GM19395 (cell line): ENCODE measurements around the gene NIPBL.
"Not testable (repeated sequence)": the region's sequence is repeated elsewhere in the genome, so short reads cannot be mapped to it uniquely, and the experiment has no call there.

Source experiments
- ATAC-seq: cut with Tn5 transposase; IDR thresholded peaks from one replicate; pipeline ENCODE4 v1.9.1; 2021; ENCODE audit warnings: mild to moderate bottlenecking, moderate library complexity; ENCODE audit not compliant: unreplicated experiment

Gene NIPBL

GRCh38 chr5:36945687-36946086, 69.1 kb downstream of the NIPBL start:
- ATAC-seq: no peak

GRCh38 chr5:36946101-36946500, 69.5 kb downstream of the NIPBL start:
- no peak for ATAC-seq

GRCh38 chr5:36948041-36948440, 71.5 kb downstream of the NIPBL start:
- no peak for ATAC-seq

GRCh38 chr5:36948650-36949049, 72.1 kb downstream of the NIPBL start:
- ATAC-seq: no peak

GRCh38 chr5:36949593-36949992, 73.0 kb downstream of the NIPBL start:
- no peak for ATAC-seq

GRCh38 chr5:36950586-36951457, 74.3 kb downstream of the NIPBL start:
- ATAC-seq: no peak

- ATAC-seq: no peak
These were observed 76.5 kb downstream of the NIPBL start for GRCh38 chr5:36953043-36953442.

- no peak for ATAC-seq
These were observed 81.5 kb downstream of the NIPBL start for GRCh38 chr5:36957953-36958537.

- no peak for ATAC-seq
These were observed 82.0 kb downstream of the NIPBL start for GRCh38 chr5:36958612-36959011.

GRCh38 chr5:36965179-36965578, 88.6 kb downstream of the NIPBL start:
- no peak for ATAC-seq

GRCh38 chr5:36969700-36970395, 93.3 kb downstream of the NIPBL start:
- no peak for ATAC-seq

- ATAC-seq: no peak
These were observed 101.6 kb downstream of the NIPBL start for GRCh38 chr5:36978196-36978595.

GRCh38 chr5:36982146-36982545, 105.6 kb downstream of the NIPBL start:
- no peak for ATAC-seq

- ATAC-seq: no peak
These were observed 108.8 kb downstream of the NIPBL start for GRCh38 chr5:36985387-36985786.

GRCh38 chr5:36988396-36988795, 111.8 kb downstream of the NIPBL start:
- no peak for ATAC-seq

GRCh38 chr5:36998578-36998977, 122.0 kb downstream of the NIPBL start:
- ATAC-seq: no peak

GRCh38 chr5:37002176-37002751, 125.7 kb downstream of the NIPBL start:
- ATAC-seq: no peak

- ATAC-seq: no peak
These were observed 128.7 kb downstream of the NIPBL start for GRCh38 chr5:37005252-37005651.

GRCh38 chr5:37005946-37006540, 129.5 kb downstream of the NIPBL start:
- ATAC-seq: no peak

- not testable (repeated sequence) for ATAC-seq
These were observed 136.6 kb downstream of the NIPBL start for GRCh38 chr5:37013181-37013580.

- no peak for ATAC-seq
These were observed 137.8 kb downstream of the NIPBL start for GRCh38 chr5:37014321-37014720.
